BE2C (cell line): ENCODE results near the gene RBM12.

ENCODE experiments used
- DNase-seq: peaks from one replicate; pipeline ENCODE4 v3.0.0-alpha.2; 2020
- H3K27me3 ChIP-seq: fragments of 250-450 bp; sonication (Bioruptor Pico); 2 replicates; pipeline ENCODE4 v1.5.1; 2020; ENCODE audit warnings: mild to moderate bottlenecking
- H3K36me3 ChIP-seq: fragments of 250-450 bp; sonication (Bioruptor Pico); 2 replicates; pipeline ENCODE4 v1.5.1; 2020; ENCODE audit warnings: mild to moderate bottlenecking
- H3K4me1 ChIP-seq: fragments of 250-450 bp; sonication (Bioruptor Pico); 2 replicates; pipeline ENCODE4 v1.5.1; 2020
- H3K4me3 ChIP-seq: 2 replicates; pipeline ENCODE4 v1.5.1; 2011; ENCODE audit warnings: low read depth, low read length
- H3K9me3 ChIP-seq: fragments of 250-450 bp; sonication (Bioruptor Pico); 2 replicates; pipeline ENCODE4 v1.5.1; 2020
- CTCF ChIP-seq: IDR thresholded peaks from 2 replicates; pipeline ENCODE4 v1.5.1; 2012; ENCODE audit warnings: mild to moderate bottlenecking, low read depth, low read length

RBM12 gene

GRCh38 chr20:35661053-35661452, 3.6 kb downstream of the RBM12 start:
- Histone ChIP-seq H3K4me1 (peaks cover 8% of the 10 kb centered on the region), H3K9me3 (no peaks in the 10 kb centered on the region), H3K27me3 (no peaks in the 10 kb centered on the region), H3K36me3 (peaks cover 5% of the 10 kb centered on the region; the same call in 1 of the 2 replicates), H3K4me3 (no peak overlapping the region)
- no peak for TF ChIP-seq CTCF
- DNase-seq = no peak

GRCh38 chr20:35660122-35660937, 4.4 kb downstream of the RBM12 start:
- peaks cover 8% of the 10 kb centered on the region for H3K4me1 ChIP-seq
- peaks cover 8% of the 10 kb centered on the region for H3K36me3 ChIP-seq
- TF ChIP-seq CTCF = no peak
- DNase-seq = no peak
- H3K4me3 ChIP-seq = no peak overlapping the region
- H3K27me3 ChIP-seq = no peaks in the 10 kb centered on the region
- H3K9me3 ChIP-seq = no peaks in the 10 kb centered on the region

GRCh38 chr20:35657271-35657670, 7.4 kb downstream of the RBM12 start:
- Histone ChIP-seq H3K36me3 (peaks cover 39% of the 10 kb centered on the region), H3K4me1 (peaks cover 4% of the 10 kb centered on the region)
- TF ChIP-seq CTCF = no peak

DNA sequence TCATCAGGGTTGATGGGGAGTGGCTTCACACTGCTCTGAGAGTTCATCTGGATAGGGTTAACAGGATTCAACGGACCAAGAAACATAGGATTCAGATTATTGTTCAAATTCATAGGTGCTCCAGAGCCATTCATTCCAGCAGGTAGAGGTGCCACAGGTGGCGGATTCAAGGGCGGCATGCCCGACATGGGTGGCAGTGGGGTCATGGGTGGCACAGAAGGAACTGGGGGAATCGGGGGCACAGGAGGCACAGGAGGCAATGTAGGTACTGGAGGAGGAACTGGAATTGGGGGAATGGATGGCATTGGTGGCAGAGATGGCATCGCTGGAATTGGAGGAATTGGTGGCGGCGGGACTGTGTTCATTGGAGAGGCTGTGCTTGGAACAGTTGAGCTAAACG, 10.3 kb downstream of the RBM12 start:
- TF ChIP-seq CTCF = no peak
- peaks cover 46% of the 10 kb centered on the region for H3K36me3 ChIP-seq

More at GRCh38 chr20:35657271-35657670, 7.4 kb downstream of the RBM12 start:
- H3K4me3 ChIP-seq = no peak overlapping the region
- DNase-seq = no peak
- H3K27me3 ChIP-seq = no peaks in the 10 kb centered on the region
- H3K9me3 ChIP-seq = no peaks in the 10 kb centered on the region

GRCh38 chr20:35653893-35654292, 10.8 kb downstream of the RBM12 start:
- Histone ChIP-seq H3K36me3 (peaks cover 46% of the 10 kb centered on the region), H3K9me3 (no peaks in the 10 kb centered on the region), H3K4me3 (no peak overlapping the region), H3K4me1 (no peaks in the 10 kb centered on the region), H3K27me3 (no peaks in the 10 kb centered on the region)
- TF ChIP-seq CTCF = no peak
- no peak for DNase-seq

More for the DNA sequence above, 10.3 kb downstream of the RBM12 start:
- DNase-seq = no peak
- Histone ChIP-seq H3K9me3 (no peaks in the 10 kb centered on the region), H3K4me1 (no peaks in the 10 kb centered on the region), H3K4me3 (no peak overlapping the region), H3K27me3 (no peaks in the 10 kb centered on the region)

DNA sequence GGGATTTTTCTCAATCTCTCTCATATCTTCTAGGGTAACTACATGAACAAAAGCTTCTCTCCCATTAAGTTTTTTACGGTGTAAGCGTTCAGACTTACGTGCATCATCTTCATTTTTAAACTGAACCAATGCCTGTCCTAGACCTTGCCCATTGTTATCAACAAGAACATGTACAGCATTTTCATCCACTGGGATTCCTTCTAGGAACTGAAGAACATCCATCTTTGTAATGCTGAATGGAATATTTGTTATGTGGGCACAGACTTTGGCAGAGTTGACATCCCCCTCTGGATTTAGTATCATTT, 11.3 kb downstream of the RBM12 start:
- Histone ChIP-seq H3K9me3 (no peaks in the 10 kb centered on the region), H3K36me3 (peaks cover 46% of the 10 kb centered on the region), H3K27me3 (no peaks in the 10 kb centered on the region), H3K4me3 (no peak overlapping the region), H3K4me1 (no peaks in the 10 kb centered on the region)
- TF ChIP-seq CTCF = no peak
- DNase-seq = no peak
